Karpas-422 (cell line): ENCODE measurements around the gene AGAP5. TPM values are rescaled to one million over a fixed set of nuclear protein-coding genes. Genes with fewer than 3 reads are reported as not detected.

Source experiments
- DNase-seq: peaks from one replicate; pipeline ENCODE4 v3.0.0-alpha.2; 2015
- H2AFZ ChIP-seq: fragments of 200-600 bp; sonication (generic); 2 replicates; pipeline ENCODE4 v1.6.1; 2014; ENCODE audit warnings: antibody characterized with exemption, low read length, mixed read lengths
- H3K27ac ChIP-seq: fragments of 200-600 bp; sonication (generic); 2 replicates; pipeline ENCODE4 v1.5.1; 2014; ENCODE audit warnings: mild to moderate bottlenecking, low read length, moderate library complexity
- H3K27me3 ChIP-seq: fragments of 200-600 bp; sonication (generic); 2 replicates; pipeline ENCODE4 v1.6.1; 2014; ENCODE audit warnings: low read length, mixed read lengths
- H3K36me3 ChIP-seq: fragments of 200-600 bp; sonication (generic); 2 replicates; pipeline ENCODE4 v1.6.1; 2014; ENCODE audit warnings: low read length, mixed read lengths; ENCODE audit not compliant: insufficient read depth
- H3K4me1 ChIP-seq: fragments of 200-600 bp; sonication (generic); 2 replicates; pipeline ENCODE4 v1.6.1; 2014; ENCODE audit warnings: mild to moderate bottlenecking, low read length, mixed read lengths
- H3K4me2 ChIP-seq: fragments of 200-600 bp; sonication (generic); 2 replicates; pipeline ENCODE4 v1.6.1; 2014; ENCODE audit warnings: low read length, low read depth, mild to moderate bottlenecking; ENCODE audit not compliant: poor library complexity, severe bottlenecking
- H3K4me3 ChIP-seq: fragments of 200-600 bp; sonication (generic); 2 replicates; pipeline ENCODE4 v1.5.1; 2014; ENCODE audit warnings: mild to moderate bottlenecking, antibody characterized with exemption, low read length, mixed read lengths
- H3K79me2 ChIP-seq: fragments of 200-600 bp; sonication (generic); 2 replicates; pipeline ENCODE4 v1.6.1; 2014; ENCODE audit warnings: mild to moderate bottlenecking, low read length, mixed read lengths
- H3K9ac ChIP-seq: fragments of 200-600 bp; sonication (generic); 2 replicates; pipeline ENCODE4 v1.6.0; 2014; ENCODE audit warnings: low read length
- H3K9me2 ChIP-seq: fragments of 200-600 bp; sonication (generic), shearing (Covaris generic); replicated peaks from 2 replicates; pipeline ENCODE4 v1.6.0; 2014; ENCODE audit warnings: mild to moderate bottlenecking, low read length, moderate library complexity; ENCODE audit not compliant: insufficient read depth
- H3K9me3 ChIP-seq: fragments of 300-700, 200-600 bp; sonication (generic); 2 replicates; pipeline ENCODE4 v1.6.1; 2014; ENCODE audit warnings: low read length, mixed read lengths
- H4K20me1 ChIP-seq: fragments of 200-600 bp; sonication (generic); 2 replicates; pipeline ENCODE4 v1.6.1; 2014; ENCODE audit warnings: mild to moderate bottlenecking, antibody characterized with exemption, low read length, low read depth; ENCODE audit not compliant: insufficient read depth
- small RNA-seq: library from RNA; depleted of rRNA; stranded (forward); fragments of <200 nt; gene quantifications from one replicate; pipeline ENCODE3, GENCODE V24; 2014
- total RNA-seq: library from RNA; depleted of rRNA; stranded (reverse); fragments of >200 nt; shearing (Covaris generic); gene quantifications from 2 replicates; pipeline ENCODE4 v1.2.3, GENCODE V29; 2014; ENCODE audit warnings: low replicate concordance; rRNA removed

Gene AGAP5
- total RNA-seq, 1 experiment from 2014 or later = 8.1 TPM

DNA sequence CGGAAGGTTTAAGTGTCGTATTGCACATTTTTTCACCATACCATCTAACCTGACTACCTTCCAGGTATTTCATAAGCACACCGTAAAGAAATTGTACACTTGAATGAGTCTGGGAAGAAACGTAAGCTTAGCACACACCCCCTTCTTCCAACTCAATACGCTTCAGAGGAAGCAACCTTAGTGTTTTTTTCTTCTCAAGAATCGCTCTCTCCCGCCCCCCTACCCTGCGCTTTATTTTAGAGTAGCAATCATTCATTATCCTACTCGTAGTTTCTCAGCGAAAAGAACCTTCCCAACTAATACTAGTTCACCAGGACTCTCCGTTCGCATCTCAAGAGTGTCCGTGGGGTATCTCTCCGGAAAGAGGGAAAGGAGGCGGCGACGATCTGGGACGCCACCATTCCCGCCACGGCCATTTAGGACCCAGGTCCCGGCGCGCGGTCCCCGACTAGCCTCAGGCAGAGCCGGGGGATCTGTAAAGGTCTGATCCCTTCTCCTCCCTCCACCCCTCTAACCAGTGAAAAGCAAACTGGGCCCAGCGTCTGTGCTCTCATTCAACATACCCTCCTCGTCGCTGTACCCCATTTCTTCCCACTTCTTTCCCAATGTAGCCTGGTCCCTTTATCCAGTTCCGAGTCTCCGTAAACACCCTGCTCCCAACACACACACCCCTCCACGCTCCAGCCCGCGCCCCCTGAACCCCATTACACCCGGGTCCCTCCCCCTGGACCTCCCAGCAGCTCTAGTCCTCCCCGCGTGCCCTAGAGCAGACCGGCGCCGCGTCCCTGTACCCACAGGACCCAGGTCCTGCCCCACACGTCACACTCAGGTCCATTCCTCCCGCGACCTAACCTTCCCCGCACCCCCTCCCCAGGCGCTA, 72.7 kb downstream of the AGAP5 start:
- Histone ChIP-seq H2AFZ (peak overlapping the region; percentile 87), H3K4me3 (peak overlapping the region; percentile 79), H3K27ac (peak overlapping the region; percentile 57), H3K4me1 (peaks cover 20% of the 10 kb centered on the region), H3K36me3 (no peaks in the 10 kb centered on the region), H4K20me1 (no peaks in the 10 kb centered on the region), H3K9ac (peak overlapping the region; percentile 96), H3K9me2 (no peaks in the 10 kb centered on the region), H3K4me2 (peak overlapping the region; percentile 98), H3K9me3 (no peaks in the 10 kb centered on the region), H3K27me3 (no peaks in the 10 kb centered on the region), H3K79me2 (peaks cover 35% of the 10 kb centered on the region)
- DNase-seq = peak; percentile 70

Small RNAs within 50 kb of the gene (small RNA-seq; reads per million reads assigned to genes)
- gene AC022400.4 = not detected
- gene RNA5SP320 = not detected

Other genes with a start within 250 kb of the AGAP5 start
- 24.1 and 51.0 TPM in 2 replicates for gene PPP3CB, start 202.1 kb downstream of the AGAP5 start, total RNA-seq
- 8.2 and 10.7 TPM in 2 replicates for gene USP54, start 106.8 kb downstream of the AGAP5 start, total RNA-seq
- not detected in 2 replicates for gene MYOZ1, start 56.6 kb downstream of the AGAP5 start, total RNA-seq
- gene SYNPO2L, start 42.1 kb downstream of the AGAP5 start, total RNA-seq = not detected in 2 replicates
- 50.6 and 84.6 TPM in 2 replicates for gene SEC24C, start 46.3 kb upstream of the AGAP5 start, total RNA-seq
- gene CHCHD1, start 83.9 kb upstream of the AGAP5 start, total RNA-seq = 39.0 and 57.5 TPM in 2 replicates
- gene ZSWIM8, start 87.5 kb upstream of the AGAP5 start, total RNA-seq = 33.0 and 49.5 TPM in 2 replicates
- 38.2 and 47.0 TPM in 2 replicates for gene NDST2, start 113.5 kb upstream of the AGAP5 start, total RNA-seq
- gene CAMK2G, start 176.4 kb upstream of the AGAP5 start, total RNA-seq = 28.2 and 33.5 TPM in 2 replicates
- gene PLAU, start 213.0 kb upstream of the AGAP5 start, total RNA-seq = 3.2 and 6.3 TPM in 2 replicates